Measurements from ENCODE around the gene AHRR. TPM values are rescaled to one million over a fixed set of nuclear protein-coding genes. Genes with fewer than 3 reads are reported as not detected.

The AHRR gene
- total and polyA plus RNA-seq, 2 donors (not counting 1 experiment from before 2014, with no cell fraction given): 11.3 to 26.4 TPM

DNA sequence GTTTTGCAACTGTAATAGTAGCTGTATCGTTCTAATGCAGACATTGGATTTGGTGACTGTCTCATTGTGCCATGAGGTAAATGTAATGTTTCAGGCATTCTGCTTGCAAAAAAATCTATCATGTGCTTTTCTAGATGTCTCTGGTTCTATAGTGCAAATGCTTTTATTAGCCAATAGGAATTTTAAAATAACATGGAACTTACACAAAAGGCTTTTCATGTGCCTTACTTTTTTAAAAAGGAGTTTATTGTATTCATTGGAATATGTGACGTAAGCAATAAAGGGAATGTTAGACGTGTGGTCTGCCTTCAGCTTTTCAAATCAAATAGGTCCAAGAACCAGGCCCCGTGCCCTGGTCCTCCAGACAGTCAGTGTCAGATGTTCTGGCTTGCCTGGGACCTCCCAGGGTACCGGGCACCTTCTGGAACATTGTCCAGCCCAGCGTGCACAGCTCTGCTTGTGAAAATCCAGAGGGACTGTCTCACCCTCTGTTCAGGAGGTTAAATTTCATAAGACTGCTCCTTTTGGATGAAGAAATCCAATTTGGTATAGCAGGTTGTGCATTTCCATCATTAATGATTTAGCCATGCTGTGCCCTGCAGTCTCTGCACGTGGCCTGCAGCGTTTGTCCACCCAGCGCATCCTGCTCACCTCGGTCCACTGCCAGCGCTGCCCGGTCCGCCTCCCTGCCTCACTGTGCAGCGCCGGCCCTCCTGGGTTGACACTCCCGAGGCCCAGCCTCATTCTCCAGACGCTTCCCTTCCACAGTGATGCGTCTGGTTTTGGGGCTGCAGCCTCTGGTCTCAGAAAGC, 6.6 kb upstream of the AHRR start:
- DNase-seq (ENCODE audit: low read depth in 2 of 2): no peak

DNA sequence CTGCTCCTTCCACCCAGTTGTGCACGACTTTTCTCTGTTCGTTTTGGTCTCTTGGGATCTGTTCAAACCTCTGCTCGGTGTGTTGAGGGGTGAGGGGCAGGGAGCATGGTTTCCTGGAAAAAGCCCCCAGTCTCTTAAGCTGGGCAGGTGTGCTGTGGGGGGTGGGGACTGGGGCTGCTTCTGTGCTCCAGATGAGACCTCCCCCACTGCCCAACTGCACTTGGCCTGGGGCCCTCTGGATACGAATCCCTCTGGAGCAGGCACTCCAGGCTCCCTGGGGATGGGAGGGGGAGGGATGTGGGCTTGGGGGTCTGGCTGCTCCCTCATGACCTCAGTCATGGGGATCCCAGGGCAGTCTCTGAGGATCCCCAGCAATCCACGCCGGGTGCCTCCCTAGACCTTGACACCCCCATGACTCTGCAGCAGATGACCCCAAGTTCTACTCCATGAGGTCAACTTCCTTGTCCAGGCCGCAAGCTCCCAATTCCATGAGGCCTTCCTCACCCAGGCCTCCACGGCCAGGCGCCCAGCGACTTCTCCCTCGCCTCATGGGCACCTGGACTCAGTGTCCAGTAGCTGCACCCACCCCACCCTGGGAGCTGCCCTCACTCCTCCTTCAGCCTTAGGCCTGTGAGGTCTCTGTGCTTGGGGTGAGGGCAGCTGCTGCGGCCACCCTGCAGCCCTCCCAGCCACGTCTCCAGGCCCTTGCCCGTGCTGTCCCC, 5.9 kb upstream of the AHRR start:
- peaks cover 14% of the 10 kb centered on the region for H3K4me1 ChIP-seq (ENCODE audit: control insufficient read depth, extremely low read depth, insufficient read depth, low read length)
- H3K36me3 ChIP-seq (ENCODE audit: control insufficient read depth, insufficient read depth, low read length): peaks cover 11% of the 10 kb centered on the region
- H3K4me3 ChIP-seq (replicated peaks in 1 of 4; ENCODE audit: control extremely low read depth in 1 of 4, insufficient read depth in 1 of 4, low read depth in 3 of 4, low read length in 4 of 4): no peak overlapping the region
- H3K4me2 ChIP-seq (ENCODE audit: extremely low read depth, insufficient read depth, low read length): no peak overlapping the region
- DNase-seq (ENCODE audit: low read depth in 2 of 2): no peak
- H3K27me3 ChIP-seq (ENCODE audit: control insufficient read depth, insufficient read depth, low read length): no peaks in the 10 kb centered on the region
- no peaks in the 10 kb centered on the region for H3K9me3 ChIP-seq (ENCODE audit: control insufficient read depth, insufficient read depth, low read depth, low read length)
- H3K9ac ChIP-seq (ENCODE audit: insufficient read depth, low read length): no peak overlapping the region
- H4K20me1 ChIP-seq (ENCODE audit: control insufficient read depth, extremely low read depth, insufficient read depth, low read length): no peaks in the 10 kb centered on the region
- H2AFZ ChIP-seq (ENCODE audit: low read length): no peak overlapping the region
- no peaks in the 10 kb centered on the region for H3K79me2 ChIP-seq (ENCODE audit: control insufficient read depth, insufficient read depth, low read length)
- no peak overlapping the region for H3K27ac ChIP-seq (ENCODE audit: insufficient read depth, low read length)
- TF ChIP-seq EZH2 (IDR thresholded peaks at IDR 0.05; ENCODE audit: low read length, missing control alignments): no peak
- TF ChIP-seq, protein P1, sequence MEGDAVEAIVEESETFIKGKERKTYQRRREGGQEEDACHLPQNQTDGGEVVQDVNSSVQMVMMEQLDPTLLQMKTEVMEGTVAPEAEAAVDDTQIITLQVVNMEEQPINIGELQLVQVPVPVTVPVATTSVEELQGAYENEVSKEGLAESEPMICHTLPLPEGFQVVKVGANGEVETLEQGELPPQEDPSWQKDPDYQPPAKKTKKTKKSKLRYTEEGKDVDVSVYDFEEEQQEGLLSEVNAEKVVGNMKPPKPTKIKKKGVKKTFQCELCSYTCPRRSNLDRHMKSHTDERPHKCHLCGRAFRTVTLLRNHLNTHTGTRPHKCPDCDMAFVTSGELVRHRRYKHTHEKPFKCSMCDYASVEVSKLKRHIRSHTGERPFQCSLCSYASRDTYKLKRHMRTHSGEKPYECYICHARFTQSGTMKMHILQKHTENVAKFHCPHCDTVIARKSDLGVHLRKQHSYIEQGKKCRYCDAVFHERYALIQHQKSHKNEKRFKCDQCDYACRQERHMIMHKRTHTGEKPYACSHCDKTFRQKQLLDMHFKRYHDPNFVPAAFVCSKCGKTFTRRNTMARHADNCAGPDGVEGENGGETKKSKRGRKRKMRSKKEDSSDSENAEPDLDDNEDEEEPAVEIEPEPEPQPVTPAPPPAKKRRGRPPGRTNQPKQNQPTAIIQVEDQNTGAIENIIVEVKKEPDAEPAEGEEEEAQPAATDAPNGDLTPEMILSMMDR (conservative IDR thresholded peaks at IDR 0.05 in 1 of 2, IDR thresholded peaks at IDR 0.05 in 1 of 2; ENCODE audit: low read depth in 1 of 2, low read length in 2 of 2): no peak

More for the DNA sequence above, 6.6 kb upstream of the AHRR start:
- H3K4me1 ChIP-seq (ENCODE audit: control insufficient read depth, extremely low read depth, insufficient read depth, low read length): peaks cover 14% of the 10 kb centered on the region
- H3K79me2 ChIP-seq (ENCODE audit: control insufficient read depth, insufficient read depth, low read length): no peaks in the 10 kb centered on the region
- no peak overlapping the region for H2AFZ ChIP-seq (ENCODE audit: low read length)
- no peak overlapping the region for H3K4me2 ChIP-seq (ENCODE audit: extremely low read depth, insufficient read depth, low read length)
- no peaks in the 10 kb centered on the region for H4K20me1 ChIP-seq (ENCODE audit: control insufficient read depth, extremely low read depth, insufficient read depth, low read length)
- peaks cover 11% of the 10 kb centered on the region for H3K36me3 ChIP-seq (ENCODE audit: control insufficient read depth, insufficient read depth, low read length)
- H3K27ac ChIP-seq (ENCODE audit: insufficient read depth, low read length): no peak overlapping the region
- H3K27me3 ChIP-seq (ENCODE audit: control insufficient read depth, insufficient read depth, low read length): no peaks in the 10 kb centered on the region
- H3K9me3 ChIP-seq (ENCODE audit: control insufficient read depth, insufficient read depth, low read depth, low read length): no peaks in the 10 kb centered on the region
- H3K9ac ChIP-seq (ENCODE audit: insufficient read depth, low read length): no peak overlapping the region
- H3K4me3 ChIP-seq (replicated peaks in 1 of 4; ENCODE audit: control extremely low read depth in 1 of 4, insufficient read depth in 1 of 4, low read depth in 3 of 4, low read length in 4 of 4): no peak overlapping the region
- TF ChIP-seq EZH2 (IDR thresholded peaks at IDR 0.05; ENCODE audit: low read length, missing control alignments): no peak
- TF ChIP-seq, protein P1 (conservative IDR thresholded peaks at IDR 0.05 in 1 of 2, IDR thresholded peaks at IDR 0.05 in 1 of 2; ENCODE audit: low read depth in 1 of 2, low read length in 2 of 2): no peak

Data from fibroblast of lung (primary cell).